Aorta (tissue), 5 donors: ENCODE measurements around the gene SSH2. TPM values are rescaled to one million over a fixed set of nuclear protein-coding genes. Genes with fewer than 3 reads are reported as not detected.
A peak's percentile ranks its signal among the peaks of the same experiment; 100 is the strongest.

Experiments used
- ATAC-seq: fragments of 200-7000 bp; cut with Tn5 transposase; one replicate; pipeline ENCODE4 v1.9.1; 2022; ENCODE audit warnings: moderate library complexity; ENCODE audit not compliant: low FRiP score
- DNase-seq, 2 donors: peaks; one replicate each; pipeline ENCODE4 v3.0.0-alpha.2; 2020
- H3K27ac ChIP-seq, 2 donors: one replicate each; pipeline ENCODE4 v1.5.1; 2013; ENCODE audit warnings: low read length in 2 of 2, mild to moderate bottlenecking in 2 of 2, moderate library complexity in 2 of 2, control low read depth in 1 of 2, inconsistent platforms in 1 of 2, low read depth in 1 of 2
- H3K27me3 ChIP-seq, 2 donors: one replicate each; pipeline ENCODE4 v1.6.1; 2013; ENCODE audit warnings: control low read depth in 1 of 2, low read length in 1 of 2, mild to moderate bottlenecking in 1 of 2, moderate library complexity in 1 of 2; ENCODE audit not compliant: insufficient read depth in 2 of 2, control insufficient read depth in 1 of 2
- H3K36me3 ChIP-seq, 2 donors: one replicate each; pipeline ENCODE4 v1.6.1; 2013; ENCODE audit warnings: control low read depth in 1 of 2, low read length in 1 of 2, mild to moderate bottlenecking in 1 of 2; ENCODE audit not compliant: insufficient read depth in 2 of 2, control insufficient read depth in 1 of 2
- H3K4me1 ChIP-seq, 2 donors: one replicate each; pipeline ENCODE4 v1.6.1; 2013; ENCODE audit warnings: low read length in 2 of 2, control low read depth in 1 of 2, mild to moderate bottlenecking in 1 of 2, moderate library complexity in 1 of 2; ENCODE audit not compliant: insufficient read depth in 2 of 2, control insufficient read depth in 1 of 2
- H3K4me3 ChIP-seq, 2 donors: one replicate each; pipeline ENCODE4 v1.5.1; 2013; ENCODE audit warnings: low read length in 2 of 2, control low read depth in 1 of 2, mild to moderate bottlenecking in 1 of 2
- H3K9me3 ChIP-seq: one replicate; pipeline ENCODE4 v1.6.1; 2013; ENCODE audit warnings: mild to moderate bottlenecking, low read length; ENCODE audit not compliant: control insufficient read depth
- WGBS, 2 donors: extraction: QIAGEN DNeasy Blood & Tissue Kit; methylation state at CpG; one replicate each; pipeline ENCODE4 v1.1.7; 2013; 5-methylcytosine and 5-hydroxymethylcytosine counted together
- intact Hi-C, 2 donors: fragments of 100-400 bp; cut with DNase I; formaldehyde crosslinking; loops; one replicate each; pipeline versions ENCODE4 v1.14.2 to v1.15.0; 2022
- polyA plus RNA-seq, 2 donors: library from polyadenylated mRNA; stranded (reverse); fragments of 200-250 nt; gene quantifications; one replicate each; pipeline ENCODE4 v1.2.3, GENCODE V29; 2013
- total RNA-seq, 2 donors: library from RNA; stranded (reverse); fragmentation: NEBNext Ultra II Directional; extraction: Animal tissue kit (Norgen Biotek cat#: 25700); gene quantifications; one replicate each; pipeline ENCODE4 v1.2.1, GENCODE V29; 2021
- donor health status: healthy with polysubstance abuse.
- donor health status: Bipolar disorder and iron deficiency.
- donor health status: DM: no; HTN: no; CAD: no.
- donor health status: DM: no; HTN: no; CAD: no.
- donor health status: DM: yes; HTN: yes; CAD: no.

Gene SSH2
- total and polyA plus RNA-seq, 4 donors = 7.2 to 35.3 (median 30.3) TPM

DNA sequence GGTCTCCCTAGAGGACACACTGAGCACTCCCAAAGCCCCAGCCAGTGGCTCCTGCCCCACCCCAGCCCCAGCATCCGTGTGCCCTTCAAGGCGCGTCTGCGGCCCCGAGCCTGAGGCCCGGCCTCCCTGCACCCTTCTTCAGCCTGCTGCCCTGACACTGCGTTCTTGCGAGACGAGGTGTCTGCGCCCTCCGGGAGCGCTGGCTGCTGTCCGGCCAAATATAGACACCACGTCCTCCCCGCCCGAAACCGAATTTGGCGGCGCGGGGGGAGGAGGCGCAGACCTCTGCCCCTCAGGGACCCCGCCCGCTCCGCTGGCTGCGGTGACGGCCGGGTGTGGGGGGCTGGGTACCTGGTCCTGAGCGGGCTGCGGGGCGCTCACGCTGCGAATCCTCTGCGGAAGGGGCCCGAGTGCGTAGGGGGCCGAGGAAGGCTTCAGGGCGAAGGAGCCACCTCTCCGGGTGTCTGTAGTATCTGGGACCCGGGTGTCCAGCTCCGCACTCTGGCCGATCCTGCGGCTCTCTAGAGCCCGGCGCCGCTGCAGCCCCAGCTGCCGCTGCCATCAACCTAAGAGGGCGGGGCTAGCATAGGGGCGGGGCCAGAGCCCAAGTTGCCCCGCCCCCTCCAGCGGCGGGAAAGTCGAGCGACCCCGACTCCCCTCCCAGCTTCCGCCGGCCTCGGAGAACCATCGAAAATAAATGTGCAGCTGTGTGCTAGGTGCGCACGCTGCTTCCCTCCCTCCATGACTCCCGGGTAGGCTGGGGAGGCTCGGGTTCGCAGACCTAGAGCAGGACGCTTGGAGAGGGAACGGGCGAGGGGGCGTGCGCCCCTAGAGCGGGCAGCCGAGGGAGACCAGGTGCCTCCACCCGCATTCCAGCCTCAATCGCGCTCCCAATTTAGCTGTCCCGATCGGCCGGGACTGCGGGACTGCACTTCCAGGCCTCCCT is 307.4 kb downstream of the SSH2 start, which contains the start of gene CORO6:
Gene CORO6, minus strand, starts transcription at position 576 of the 946 bp plus-strand sequence. CDS start 1,491 bp downstream, outside the sequence.
- H3K9me3 ChIP-seq = no peaks in the 10 kb centered on the region
- peak within 1 kb of the TSS in 1 of 2 donors; percentile 28 for H3K27ac ChIP-seq
- ATAC-seq (peak; percentile 86), DNase-seq (peak in 1 of 2 donors; percentile 88)
- H3K4me1 ChIP-seq = no peaks in the 10 kb centered on the region
- intact Hi-C loops = loop anchor here in 1 of 2 donors (5.0 kb wide), 2 partner anchors 35 to 155 kb away; partner anchors contain the start of gene GIT1
- peak within 1 kb of the TSS; percentile 51 to 65 for H3K4me3 ChIP-seq
- WGBS, 2 donors = 2 to 4% methylated on average over 65 to 77 of the region's 77 CpGs
- H3K27me3 ChIP-seq = no peaks in the 10 kb centered on the region
- H3K36me3 ChIP-seq = no peaks in the 10 kb centered on the region

DNA sequence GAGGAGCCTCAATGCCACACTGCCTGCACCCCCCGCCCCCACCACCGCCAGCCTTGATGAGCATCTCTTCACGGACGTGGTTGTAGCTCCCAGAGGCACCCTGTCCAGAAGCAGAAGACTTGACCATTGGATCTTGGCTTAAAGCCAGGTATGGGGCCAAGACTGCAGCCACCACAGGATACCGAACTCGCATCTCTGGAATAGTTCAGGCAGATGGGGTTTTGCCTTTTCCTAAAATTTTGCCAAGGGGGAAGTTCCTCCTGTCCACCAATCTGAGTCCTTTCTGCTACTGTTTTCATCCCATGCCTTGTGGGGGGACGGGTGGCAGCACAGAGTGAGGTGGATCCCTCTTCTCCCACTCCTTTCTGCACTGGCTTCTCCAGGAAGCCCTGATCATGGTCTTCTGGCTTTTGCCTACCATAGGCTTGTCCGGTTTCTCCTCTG is 308.3 kb downstream of the SSH2 start:
- DNase-seq (no peak), ATAC-seq (no peak)
- no peaks in the 10 kb centered on the region for H3K27me3 ChIP-seq
- no peak overlapping the region for H3K27ac ChIP-seq
- no peaks in the 10 kb centered on the region for H3K9me3 ChIP-seq
- H3K4me1 ChIP-seq = no peaks in the 10 kb centered on the region
- peak overlapping the region in 1 of 2 donors; percentile 51 for H3K4me3 ChIP-seq
- 76 to 78% methylated on average over 8 of the region's 8 CpGs for WGBS, 2 donors
- intact Hi-C loops = loop anchor here in 1 of 2 donors (5.0 kb wide), 2 partner anchors 34 to 156 kb away; partner anchors contain the start of gene GIT1
- no peaks in the 10 kb centered on the region for H3K36me3 ChIP-seq

DNA sequence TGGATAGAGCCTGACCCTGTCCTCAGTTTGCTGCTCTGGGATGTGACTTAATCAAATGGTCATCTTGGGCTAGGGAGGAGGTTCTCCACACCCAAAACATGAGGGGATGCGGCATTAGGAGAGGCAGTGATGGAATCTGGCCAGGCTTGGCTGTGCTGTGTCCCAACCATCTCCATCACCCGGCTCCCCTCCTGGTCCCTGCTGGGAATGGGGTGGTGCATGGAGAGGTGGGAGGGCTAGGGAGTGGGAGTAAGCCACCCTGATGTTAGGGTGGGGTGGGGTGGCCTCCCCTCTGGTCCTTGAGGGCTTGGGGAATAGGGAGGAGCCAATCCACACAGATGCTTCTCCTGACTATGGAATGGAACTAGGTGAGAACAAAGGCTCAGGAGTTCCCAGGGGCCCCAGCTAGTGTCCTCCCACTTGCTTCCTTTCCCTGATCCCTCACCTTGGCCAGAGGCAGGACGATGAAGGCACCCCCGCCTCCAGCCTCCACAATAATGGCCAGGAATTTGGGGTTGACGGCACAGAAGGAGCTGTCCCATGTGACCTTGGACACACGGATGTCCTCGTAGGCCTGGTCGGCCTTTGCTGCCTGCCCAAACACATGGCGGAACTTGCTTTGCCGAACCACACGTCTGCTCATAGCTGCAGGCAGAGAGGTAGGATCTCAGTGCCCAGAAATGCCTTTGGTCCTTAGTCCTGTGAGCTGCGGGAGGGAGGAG is 309.1 kb downstream of the SSH2 start:
- intact Hi-C loops = loop anchor here in 1 of 2 donors (5.0 kb wide), 2 partner anchors 34 to 156 kb away; partner anchors contain the start of gene GIT1
- H3K4me1 ChIP-seq = no peaks in the 10 kb centered on the region

DNA sequence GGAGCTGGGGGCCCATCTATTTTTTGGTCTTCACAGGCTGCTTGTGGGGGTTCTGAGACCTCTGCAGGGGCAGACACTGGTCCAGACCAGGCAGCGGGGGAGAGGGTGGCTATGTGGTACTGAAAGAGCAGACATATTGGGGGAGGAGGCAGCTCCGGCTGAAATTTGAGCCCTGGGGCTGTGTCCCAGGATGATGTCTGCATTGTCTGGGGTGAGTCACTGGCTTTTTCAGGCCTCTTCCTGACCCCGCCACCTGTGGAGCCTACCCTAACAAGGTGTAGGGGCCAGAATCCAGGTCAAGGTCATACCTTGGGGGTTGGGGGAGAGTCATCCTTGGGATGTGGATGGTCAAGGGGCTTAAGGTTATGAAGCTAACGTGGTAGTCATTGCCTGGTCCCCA is 309.8 kb downstream of the SSH2 start:
- Histone ChIP-seq H3K4me1 (no peaks in the 10 kb centered on the region), H3K27ac (no peak overlapping the region)
- intact Hi-C loops = loop anchor here in 1 of 2 donors (5.0 kb wide), 2 partner anchors 33 to 157 kb away; partner anchors contain the start of gene GIT1

More for the DNA sequence above, 309.1 kb downstream of the SSH2 start:
- DNase-seq (no peak), ATAC-seq (no peak)
- H3K27ac ChIP-seq = no peak overlapping the region
- no peaks in the 10 kb centered on the region for H3K9me3 ChIP-seq
- WGBS, 2 donors = 95 to 97% methylated on average over 12 of the region's 12 CpGs
- no peaks in the 10 kb centered on the region for H3K27me3 ChIP-seq
- H3K4me3 ChIP-seq = no peak overlapping the region
- H3K36me3 ChIP-seq = no peaks in the 10 kb centered on the region

DNA sequence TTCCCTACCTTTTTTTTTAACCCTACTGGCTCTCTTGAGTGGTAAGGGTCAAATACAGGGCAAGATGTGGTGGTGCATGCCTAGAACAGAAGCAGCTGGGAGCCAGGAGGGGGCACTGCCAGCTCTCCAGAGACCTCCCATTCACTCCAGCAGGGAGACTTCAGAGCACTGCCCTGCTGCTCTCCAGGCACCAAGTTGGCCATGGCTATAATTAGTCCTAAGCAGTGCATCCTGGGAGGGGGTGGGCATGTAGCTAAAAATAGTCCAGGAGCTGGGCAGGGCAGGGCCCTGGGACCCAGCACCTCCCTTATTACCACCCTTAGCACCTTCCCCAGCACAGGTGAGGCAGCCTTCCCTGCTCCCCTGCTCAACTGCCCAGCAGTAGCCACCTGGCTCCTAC is 310.8 kb downstream of the SSH2 start:
- Histone ChIP-seq H3K4me3 (no peak overlapping the region), H3K9me3 (no peaks in the 10 kb centered on the region), H3K4me1 (no peaks in the 10 kb centered on the region), H3K36me3 (no peaks in the 10 kb centered on the region), H3K27me3 (no peaks in the 10 kb centered on the region), H3K27ac (no peak overlapping the region)
- DNase-seq (no peak), ATAC-seq (no peak)
- intact Hi-C loops = no loop called here

More for the DNA sequence above, 309.8 kb downstream of the SSH2 start:
- WGBS, 2 donors = 96 to 97% methylated on average over 4 of the region's 4 CpGs
- DNase-seq (no peak), ATAC-seq (no peak)
- Histone ChIP-seq H3K4me3 (no peak overlapping the region), H3K9me3 (no peaks in the 10 kb centered on the region), H3K36me3 (no peaks in the 10 kb centered on the region), H3K27me3 (no peaks in the 10 kb centered on the region)

DNA sequence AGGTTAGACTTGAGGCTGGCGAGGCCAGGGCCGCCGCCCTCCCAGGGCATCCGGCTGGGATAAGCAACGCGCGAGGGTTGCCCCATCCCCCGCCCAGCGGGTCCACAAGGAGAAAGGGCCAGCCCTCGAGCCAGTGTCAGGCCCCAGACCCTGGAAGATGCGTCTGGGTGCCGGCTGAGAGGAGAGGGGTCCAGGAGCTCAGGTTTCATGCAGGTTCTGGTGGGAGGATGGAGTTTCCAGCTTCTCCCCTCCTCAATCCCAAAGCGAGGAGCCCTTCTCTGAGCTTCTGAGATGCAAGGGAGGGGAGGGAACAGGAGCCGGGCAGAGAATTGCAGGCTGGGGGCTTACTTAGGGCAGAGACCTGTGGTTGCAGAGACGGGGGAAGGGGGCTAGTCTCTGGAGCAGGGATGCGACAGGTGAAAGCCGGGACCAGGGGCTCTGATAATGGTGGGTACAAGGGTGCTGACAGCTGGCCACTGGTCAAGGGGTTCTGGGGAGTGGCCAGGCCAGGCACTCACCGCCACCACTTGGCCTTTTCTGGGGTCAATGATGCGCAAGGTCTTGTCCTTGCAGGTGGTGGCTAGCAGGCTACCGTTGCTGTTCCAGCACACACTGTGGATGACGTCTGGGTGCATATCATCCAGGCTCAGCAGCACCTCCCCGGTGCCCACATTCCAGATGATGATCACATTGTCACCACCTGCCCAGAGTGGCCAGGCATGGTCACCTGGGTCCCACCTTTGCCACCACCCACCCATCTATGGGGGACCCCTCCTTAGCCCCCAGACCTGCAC is 311.6 kb downstream of the SSH2 start:
- Histone ChIP-seq H3K9me3 (no peaks in the 10 kb centered on the region), H3K4me3 (no peak overlapping the region), H3K36me3 (no peaks in the 10 kb centered on the region), H3K27ac (no peak overlapping the region), H3K27me3 (no peaks in the 10 kb centered on the region), H3K4me1 (no peaks in the 10 kb centered on the region)
- intact Hi-C loops = no loop called here
- DNase-seq = no peak
- no peak for ATAC-seq
- 54 to 55% methylated on average over 22 of the region's 22 CpGs for WGBS, 2 donors

DNA sequence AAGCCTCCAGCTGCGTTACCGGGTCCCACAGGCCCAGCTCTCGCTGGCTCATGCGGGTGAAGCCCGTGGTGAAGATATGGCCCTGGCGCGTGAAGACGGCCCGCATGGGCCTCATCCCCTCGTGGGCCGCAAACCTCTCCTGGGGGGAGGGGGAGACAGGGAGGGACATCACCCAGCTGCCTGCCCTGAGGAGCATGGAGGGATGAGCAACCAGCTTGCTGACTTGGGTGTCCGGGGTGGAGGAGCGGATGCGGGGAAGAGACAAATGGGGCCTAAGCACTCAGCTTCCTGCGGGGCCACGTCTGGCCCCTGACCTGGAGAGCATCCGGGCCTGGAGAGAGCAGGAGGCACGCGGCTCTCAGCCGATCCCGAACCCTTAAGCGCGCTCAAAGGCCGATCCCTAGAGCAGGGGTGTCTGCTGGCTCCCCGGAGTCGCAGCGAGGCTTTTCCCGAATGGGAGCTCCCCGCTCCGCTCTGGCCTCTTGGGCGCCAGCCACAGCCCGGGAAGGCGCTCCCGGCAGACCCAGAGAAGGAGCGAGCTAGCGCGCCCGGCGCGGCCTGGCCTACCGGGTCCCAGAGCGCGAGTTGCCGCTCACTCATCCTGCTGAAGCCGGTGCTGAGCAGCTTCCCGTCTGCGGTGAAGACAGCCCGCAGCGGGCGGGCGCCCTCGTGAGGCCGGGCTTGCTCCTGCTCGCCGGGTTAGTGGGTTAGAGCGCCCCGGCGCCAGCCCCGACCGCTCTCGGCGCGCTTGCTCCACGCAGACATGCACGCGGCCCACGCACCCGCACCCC is 312.4 kb downstream of the SSH2 start:
- Histone ChIP-seq H3K27ac (no peak overlapping the region), H3K36me3 (no peaks in the 10 kb centered on the region), H3K27me3 (no peaks in the 10 kb centered on the region), H3K4me1 (no peaks in the 10 kb centered on the region), H3K4me3 (no peak overlapping the region), H3K9me3 (no peaks in the 10 kb centered on the region)
- intact Hi-C loops = no loop called here
- DNase-seq (peak; percentile 90 to 92), ATAC-seq (peak; percentile 23)
- 8% methylated on average over 46 to 68 of the region's 68 CpGs for WGBS, 2 donors
